GM18507 (cell line): ENCODE data around the gene ADA.

Experiments
- DNase-seq: peaks from one replicate; pipeline ENCODE4 v3.0.0; 2011; ENCODE audit warnings: low read depth; ENCODE audit not compliant: insufficient read length; ENCODE audit errors: extremely low spot score
- FAIRE-seq: peaks from 2 replicates; lab custom pipeline; 2011; peaks lifted over from hg19 to GRCh38; lab: Jason Lieb, UNC

Gene ADA

DNA sequence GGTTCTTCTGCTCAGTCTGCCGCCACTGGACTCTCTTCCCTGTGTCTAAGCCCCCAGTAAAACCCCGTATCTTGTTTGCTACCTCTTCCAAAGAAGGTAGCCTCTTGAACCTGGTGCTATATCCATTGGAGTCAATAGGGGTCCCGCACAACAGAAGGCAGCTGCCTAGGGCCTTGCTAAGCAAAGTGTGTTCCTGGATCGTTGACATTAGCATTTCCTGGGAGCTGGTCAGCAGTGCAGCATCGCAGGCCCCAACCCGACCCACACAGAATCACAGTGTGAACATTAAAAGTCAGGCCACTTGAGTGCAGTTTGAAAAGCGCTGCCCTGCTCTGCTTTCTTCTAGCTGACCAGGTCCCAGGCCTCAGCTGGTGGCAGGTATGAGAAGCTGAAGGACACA, 2.9 kb downstream of the ADA start:
- FAIRE-seq (no peak), DNase-seq (no peak)

- DNase-seq (no peak), FAIRE-seq (no peak)
Observed at GRCh38 chr20:44648068-44648467, 3.4 kb downstream of the ADA start.

GRCh38 chr20:44646641-44647274, 4.7 kb downstream of the ADA start:
- no peak for DNase-seq
- FAIRE-seq, result no peak

DNA sequence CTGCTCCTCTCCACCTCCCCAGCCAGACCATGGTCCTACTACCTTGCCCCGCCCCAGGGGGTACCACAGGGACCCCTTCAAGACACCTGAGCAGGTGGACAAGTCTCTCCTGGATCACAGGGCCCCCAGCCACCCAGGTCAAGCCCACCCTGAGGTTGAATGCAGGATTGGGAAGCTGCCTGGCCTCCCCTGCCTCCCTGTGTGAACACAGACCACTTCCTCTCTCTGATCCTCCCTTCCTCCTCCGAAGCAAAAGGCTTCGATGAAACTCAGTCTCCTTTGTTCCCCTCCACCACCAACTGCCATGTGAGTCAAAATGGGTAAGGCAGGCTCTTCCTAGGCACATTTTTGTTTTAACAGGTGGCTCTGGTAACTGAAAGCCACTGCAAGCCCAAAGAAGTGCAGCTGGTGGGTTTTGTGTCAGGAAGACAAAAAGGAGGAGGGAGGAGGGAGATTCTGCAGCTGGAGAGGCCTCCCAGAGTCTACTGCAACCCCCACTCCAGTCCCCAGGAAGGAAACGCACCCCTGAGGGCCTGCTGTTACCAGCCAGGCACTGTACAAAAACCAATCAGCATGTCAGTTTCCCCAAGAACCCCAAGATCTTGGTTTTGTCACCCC, 5.4 kb downstream of the ADA start:
- FAIRE-seq (peak; percentile 93), DNase-seq (no peak)

DNA sequence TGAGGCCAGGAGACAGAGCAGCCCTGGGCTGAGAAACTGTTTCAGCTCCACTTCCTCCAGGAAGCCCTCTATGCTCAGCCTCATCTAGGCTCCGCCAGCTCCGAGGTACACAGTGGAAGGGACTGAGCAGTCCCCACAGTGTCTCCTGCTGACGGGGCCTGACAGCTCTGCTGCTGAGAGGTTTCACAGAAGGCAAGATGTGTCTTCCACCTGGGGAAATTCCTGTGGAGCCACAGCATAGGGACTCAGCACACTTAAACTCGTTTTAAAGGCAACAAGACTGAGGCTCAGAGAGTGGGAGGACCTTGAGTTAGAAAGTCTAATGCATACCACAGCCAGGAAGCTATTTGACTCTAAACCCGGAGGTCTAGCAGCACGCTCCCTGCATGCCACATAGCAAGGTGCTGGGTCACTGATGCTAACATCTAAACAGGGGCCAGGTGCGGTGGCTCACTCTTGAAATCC, 6.8 kb downstream of the ADA start:
- FAIRE-seq (peak; percentile 66), DNase-seq (no peak)

DNA sequence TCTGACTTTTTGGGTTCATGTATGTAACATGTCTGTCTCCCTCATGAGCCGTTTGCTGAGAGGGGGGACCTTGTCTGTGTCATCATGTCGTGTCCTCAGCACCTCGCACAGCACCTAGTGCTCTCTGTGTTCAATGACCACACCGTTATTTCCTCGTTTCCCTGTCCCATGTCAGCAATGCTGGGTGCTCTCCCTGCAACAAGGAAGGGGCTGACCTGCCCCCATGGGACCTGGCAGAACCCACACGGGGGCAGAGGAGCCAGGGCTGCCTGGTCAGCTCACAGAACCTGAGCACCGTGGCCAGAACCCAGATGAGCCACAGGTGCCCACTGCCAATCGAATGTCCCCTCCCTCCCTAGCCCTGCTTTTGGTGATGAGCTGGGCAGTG, 7.3 kb downstream of the ADA start:
- DNase-seq (no peak), FAIRE-seq (no peak)

GRCh38 chr20:44643596-44644229, 7.8 kb downstream of the ADA start:
- no peak for FAIRE-seq
- DNase-seq, result no peak

DNA sequence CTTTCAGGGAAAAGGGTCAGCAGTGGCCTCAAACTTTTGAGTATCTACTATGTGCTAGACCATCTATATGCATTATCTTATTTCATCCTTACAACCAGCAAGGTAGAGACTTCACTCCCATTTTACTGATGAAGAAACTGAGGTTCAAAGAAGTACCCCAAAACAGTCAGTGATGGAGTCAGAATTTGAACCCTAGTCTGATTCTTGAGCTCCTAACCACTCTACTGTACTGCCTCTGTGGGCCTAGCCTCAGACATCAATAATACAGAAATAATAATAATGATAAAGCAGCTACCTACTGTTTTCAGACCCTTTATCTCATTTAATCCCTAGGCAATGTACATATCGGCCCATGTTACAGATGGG, 8.4 kb downstream of the ADA start:
- no peak for FAIRE-seq
- DNase-seq, result no peak

GRCh38 chr20:44642203-44643153, 9.0 kb downstream of the ADA start:
- FAIRE-seq, result peak; percentile 82
- peak; percentile 50 for DNase-seq

DNA sequence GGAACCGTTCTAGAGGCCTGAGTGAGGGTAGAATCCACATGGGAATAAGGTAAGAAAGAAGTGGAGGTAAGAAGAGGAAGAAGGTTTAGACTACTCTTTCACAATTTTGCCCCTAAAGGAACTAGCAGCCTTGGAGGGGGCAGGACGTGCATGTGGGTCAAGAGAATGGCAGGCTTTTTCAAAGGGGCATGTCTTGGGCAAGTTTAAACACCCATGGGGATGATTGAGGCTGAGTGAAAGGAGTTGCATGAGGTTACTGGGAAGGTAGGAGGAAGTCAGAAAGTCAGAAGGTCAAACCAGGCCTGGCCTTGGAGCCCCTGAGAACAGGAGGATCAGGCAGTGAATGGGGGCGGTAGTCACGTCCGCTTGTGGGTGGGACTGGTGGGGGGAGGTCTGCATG, 10.2 kb downstream of the ADA start:
- no peak for DNase-seq
- no peak for FAIRE-seq

DNA sequence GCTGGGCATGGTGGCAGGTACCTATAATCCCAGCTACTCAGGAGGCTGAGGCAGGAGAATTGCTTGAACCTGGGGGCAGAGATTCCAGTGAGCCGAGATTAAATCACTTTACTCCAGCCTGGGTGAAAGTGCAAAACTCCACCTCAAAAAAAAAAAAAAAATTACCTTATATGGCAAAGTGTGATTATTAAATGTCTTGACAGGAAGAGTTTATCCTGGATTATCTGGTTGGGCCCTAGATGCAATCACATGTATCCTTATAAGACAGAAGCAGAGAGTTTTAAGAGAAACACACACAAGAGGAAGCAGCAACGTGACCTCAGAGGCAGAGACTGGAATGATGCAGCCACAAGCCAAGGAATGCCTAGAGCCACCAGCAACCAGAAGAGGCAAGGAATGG, 11.0 kb downstream of the ADA start:
- no peak for DNase-seq
- FAIRE-seq, result no peak

DNA sequence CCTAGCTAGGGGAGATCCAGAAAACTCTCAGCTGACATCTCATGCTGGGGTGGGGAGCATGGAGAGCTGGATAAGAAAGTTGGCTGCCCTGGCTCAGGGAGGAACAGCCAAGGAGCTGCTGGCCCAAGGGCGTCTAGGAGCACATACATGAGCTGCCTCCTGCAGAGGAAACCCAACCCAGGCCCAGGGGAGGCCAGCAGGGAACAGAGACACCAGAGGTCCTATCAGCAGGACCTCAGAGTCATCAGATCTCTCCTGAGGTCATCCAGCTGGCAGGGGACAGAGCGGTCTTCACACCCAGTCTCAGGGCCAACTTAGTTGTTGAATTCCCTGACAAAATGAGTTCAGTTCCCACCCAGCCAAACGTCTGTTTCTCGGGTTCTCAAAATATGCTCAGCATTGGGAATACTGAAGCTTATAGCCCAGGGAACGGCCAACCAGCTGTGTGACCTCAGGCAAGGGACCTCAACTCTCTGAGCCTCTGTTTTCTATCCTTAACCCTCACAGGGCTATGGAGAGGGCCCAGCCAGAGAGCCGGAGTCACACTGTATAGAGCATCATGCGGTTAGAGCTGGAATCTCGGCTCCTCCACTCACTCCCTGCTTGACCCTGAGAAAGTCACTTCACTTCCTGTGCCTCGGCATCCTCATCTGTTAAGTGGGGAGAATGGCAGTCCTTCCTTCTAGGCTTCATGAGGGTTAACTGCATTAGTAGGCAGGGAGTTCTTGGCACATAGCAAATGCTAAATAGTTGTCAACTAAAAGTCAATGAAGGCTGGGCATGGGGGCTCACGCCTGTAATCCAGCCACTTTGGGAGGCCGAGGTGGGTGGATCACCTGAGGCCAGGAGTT, 13.8 kb downstream of the ADA start:
- DNase-seq (no peak), FAIRE-seq (no peak)

GRCh38 chr20:44637042-44637441, 14.5 kb downstream of the ADA start:
- no peak for FAIRE-seq

GRCh38 chr20:44635877-44636276, 15.6 kb downstream of the ADA start:
- FAIRE-seq (no peak), DNase-seq (no peak)

More at GRCh38 chr20:44637042-44637441, 14.5 kb downstream of the ADA start:
- no peak for DNase-seq

DNA sequence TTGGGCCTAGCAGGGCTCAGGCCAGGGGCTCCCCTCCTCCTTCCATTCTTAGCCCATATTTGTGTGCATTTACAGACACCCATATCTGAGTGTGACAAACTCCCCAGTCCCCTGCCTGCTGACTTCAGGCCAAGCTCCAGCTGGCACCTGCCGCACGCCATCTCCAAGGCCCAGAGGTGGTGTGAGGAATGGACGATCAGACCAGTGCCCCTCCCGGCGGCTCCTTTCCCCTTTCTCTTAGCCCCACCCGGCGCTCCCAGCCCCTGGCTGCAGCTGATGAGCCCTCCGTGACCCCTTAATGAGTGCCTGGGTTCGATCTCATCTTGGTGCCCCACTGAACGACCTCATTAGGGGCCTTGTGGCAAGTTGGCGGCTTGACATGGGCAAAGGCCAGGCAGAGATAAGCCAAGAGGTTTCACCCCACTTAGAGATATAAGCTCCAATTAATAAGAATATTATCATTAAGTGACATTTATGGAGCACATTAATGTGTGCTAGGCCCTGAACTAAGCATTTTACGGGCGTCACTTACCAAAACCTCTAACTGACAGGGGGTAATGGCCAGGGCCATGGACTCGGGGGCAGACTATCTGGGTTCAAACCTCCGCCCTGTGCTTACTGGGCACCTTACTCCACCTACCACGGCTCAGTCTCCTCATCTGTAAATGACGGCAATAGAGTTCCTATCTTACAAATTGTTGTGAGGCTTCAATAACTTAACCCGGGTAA, 17.5 kb downstream of the ADA start:
- DNase-seq, result no peak
- FAIRE-seq, result no peak

DNA sequence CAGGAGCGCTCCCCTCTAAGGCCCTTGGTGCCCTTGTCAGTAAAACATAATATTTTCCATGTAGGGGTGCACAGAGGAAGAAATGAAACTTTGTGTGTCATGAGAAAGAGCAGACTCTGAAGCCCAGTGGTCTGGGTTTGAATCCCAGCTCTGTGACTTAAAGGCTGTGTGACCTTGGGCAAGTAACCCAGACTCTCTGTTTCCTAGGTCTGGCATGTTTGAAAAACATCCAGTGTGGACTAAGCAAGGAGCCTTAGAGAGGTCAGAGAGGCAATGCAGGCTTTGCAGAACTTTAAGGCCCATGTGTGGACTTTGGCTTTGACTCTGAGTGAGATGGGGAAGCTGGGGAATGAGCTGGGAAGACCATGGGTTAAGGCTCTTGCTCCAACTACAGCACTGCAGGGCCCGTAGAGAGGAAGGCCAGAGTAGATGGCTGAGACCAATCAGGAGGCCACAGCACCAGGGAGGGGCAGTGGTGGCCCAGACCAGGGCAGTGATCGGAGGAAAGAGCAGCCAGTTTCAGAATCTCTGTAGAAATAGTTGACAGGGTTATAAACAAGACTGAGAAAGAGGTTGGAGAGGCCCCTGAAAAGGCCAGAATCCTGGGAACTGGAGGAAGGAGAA, 18.2 kb downstream of the ADA start:
- FAIRE-seq (no peak), DNase-seq (no peak)

- DNase-seq (no peak), FAIRE-seq (no peak)
Observed at GRCh38 chr20:44632103-44632752, 19.3 kb downstream of the ADA start.

DNA sequence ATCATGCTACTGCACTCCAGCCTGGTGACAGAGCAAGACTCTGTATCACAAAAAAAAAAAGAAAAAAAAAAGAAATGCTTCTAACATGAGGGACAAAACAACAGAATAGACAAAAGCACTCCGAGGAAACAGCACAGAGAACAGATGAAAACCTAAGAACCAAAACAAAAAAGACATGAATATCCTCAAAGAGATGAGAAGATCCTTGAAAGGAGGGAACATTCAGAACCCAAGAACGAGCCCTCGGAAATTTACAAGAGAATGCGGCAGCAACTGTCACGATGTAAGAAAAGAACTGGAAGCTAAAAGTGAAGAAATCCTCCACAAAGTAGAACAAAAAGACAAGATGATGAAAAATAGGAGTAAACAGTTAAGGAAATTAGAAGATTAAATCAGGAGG, 21.2 kb downstream of the ADA start:
- FAIRE-seq (no peak), DNase-seq (no peak)
